PC-9 (cell line): ENCODE data around the gene MAPK8IP3. TPM values are rescaled to one million over a fixed set of nuclear protein-coding genes. Genes with fewer than 3 reads are reported as not detected.

Source experiments
- BruUV-seq: library from RNA; stranded (reverse); fragments of 400-500 nt; replicated peaks from 2 replicates; lab custom pipeline; 2021; lab: Mats Ljungman, UMichigan
- CTCF ChIA-PET: fragments of 300-600 bp; sonication (Branson Sonifier 250); formaldehyde crosslinking; loops from one replicate; lab custom pipeline; 2022; ENCODE audit warnings: antibody characterized with exemption; lab: Charles Lee
- POLR2A ChIA-PET: fragments of 300-600 bp; sonication (Branson Sonifier 250); formaldehyde crosslinking; loops from one replicate; lab custom pipeline; 2022; ENCODE audit warnings: antibody characterized with exemption; ENCODE audit not compliant: unreplicated experiment; lab: Charles Lee
- DNase-seq, 2 experiments: peaks; one replicate each; pipeline versions ENCODE4 v3.0.0 to v3.0.0-alpha.2; 2015 to 2022; ENCODE audit warnings: mixed read lengths in 1 of 2
- H2AFZ ChIP-seq: fragments of 200-600 bp; sonication (generic); 2 replicates; pipeline ENCODE4 v1.8.1; 2017; ENCODE audit warnings: antibody characterized with exemption
- H3F3A ChIP-seq: fragments of 200-600 bp; sonication (generic); 2 replicates; pipeline ENCODE4 v1.8.1; 2017; ENCODE audit warnings: antibody characterized with exemption, mild to moderate bottlenecking, low read depth; ENCODE audit not compliant: insufficient read depth
- H3K27ac ChIP-seq: fragments of 200-600 bp; sonication (generic); 2 replicates; pipeline ENCODE4 v1.6.1; 2016; ENCODE audit warnings: mixed run types
- H3K27me3 ChIP-seq: fragments of 200-600 bp; sonication (generic); 2 replicates; pipeline ENCODE4 v1.6.1; 2016; ENCODE audit warnings: low read depth, mixed run types; ENCODE audit not compliant: insufficient read depth
- H3K36me3 ChIP-seq: fragments of 200-600 bp; sonication (generic); 2 replicates; pipeline ENCODE4 v1.6.1; 2016; ENCODE audit warnings: low read depth, mixed run types
- H3K4me1 ChIP-seq: fragments of 200-600 bp; sonication (generic); replicated peaks from 2 replicates; pipeline ENCODE4 v1.6.1; 2016; ENCODE audit warnings: mixed run types; ENCODE audit not compliant: insufficient read depth
- H3K4me2 ChIP-seq: fragments of 200-600 bp; sonication (generic); 2 replicates; pipeline ENCODE4 v1.6.1; 2017; ENCODE audit warnings: mixed run types
- H3K4me3 ChIP-seq: fragments of 200-600 bp; sonication (generic); 2 replicates; pipeline ENCODE4 v1.6.1; 2016; ENCODE audit warnings: mixed run types
- H3K79me2 ChIP-seq: fragments of 200-600 bp; sonication (generic); 2 replicates; pipeline ENCODE4 v1.6.1; 2017; ENCODE audit warnings: low read depth, mixed run types
- H3K9me2 ChIP-seq: fragments of 200-600 bp; sonication (generic); 2 replicates; pipeline ENCODE4 v1.8.1; 2017; ENCODE audit warnings: mild to moderate bottlenecking; ENCODE audit not compliant: insufficient read depth
- H3K9me3 ChIP-seq: fragments of 200-600 bp; sonication (generic); 2 replicates; pipeline ENCODE4 v1.8.1; 2016; ENCODE audit warnings: low read depth; ENCODE audit not compliant: insufficient read depth
- H4K20me1 ChIP-seq: fragments of 200-600 bp; sonication (generic); 2 replicates; pipeline ENCODE4 v1.8.1; 2017; ENCODE audit not compliant: insufficient read depth
- EZH2 ChIP-seq: fragments of 200-600 bp; sonication (generic); IDR thresholded peaks from 2 replicates; pipeline ENCODE4 v1.8.0; 2017; ENCODE audit warnings: antibody characterized with exemption, low read depth
- intact Hi-C: fragments of 100-400 bp; cut with micrococcal nuclease; formaldehyde crosslinking; loops from one replicate; pipeline ENCODE4 v1.10.0; 2022; ENCODE audit not compliant: unreplicated experiment
- total RNA-seq: library from RNA; stranded (reverse); gene quantifications from 2 replicates; pipeline ENCODE4 v1.2.3, GENCODE V29; 2021
- TF ChIP-seq, protein P1 (sequence below): fragments of 200-600 bp; sonication (generic); conservative IDR thresholded peaks from 2 replicates; pipeline ENCODE4 v1.6.1; 2017; ENCODE audit warnings: mixed run types, antibody characterized with exemption, mild to moderate bottlenecking, moderate library complexity

MAPK8IP3 gene
- total RNA-seq, 1 experiment from 2014 or later: 125 TPM

DNA sequence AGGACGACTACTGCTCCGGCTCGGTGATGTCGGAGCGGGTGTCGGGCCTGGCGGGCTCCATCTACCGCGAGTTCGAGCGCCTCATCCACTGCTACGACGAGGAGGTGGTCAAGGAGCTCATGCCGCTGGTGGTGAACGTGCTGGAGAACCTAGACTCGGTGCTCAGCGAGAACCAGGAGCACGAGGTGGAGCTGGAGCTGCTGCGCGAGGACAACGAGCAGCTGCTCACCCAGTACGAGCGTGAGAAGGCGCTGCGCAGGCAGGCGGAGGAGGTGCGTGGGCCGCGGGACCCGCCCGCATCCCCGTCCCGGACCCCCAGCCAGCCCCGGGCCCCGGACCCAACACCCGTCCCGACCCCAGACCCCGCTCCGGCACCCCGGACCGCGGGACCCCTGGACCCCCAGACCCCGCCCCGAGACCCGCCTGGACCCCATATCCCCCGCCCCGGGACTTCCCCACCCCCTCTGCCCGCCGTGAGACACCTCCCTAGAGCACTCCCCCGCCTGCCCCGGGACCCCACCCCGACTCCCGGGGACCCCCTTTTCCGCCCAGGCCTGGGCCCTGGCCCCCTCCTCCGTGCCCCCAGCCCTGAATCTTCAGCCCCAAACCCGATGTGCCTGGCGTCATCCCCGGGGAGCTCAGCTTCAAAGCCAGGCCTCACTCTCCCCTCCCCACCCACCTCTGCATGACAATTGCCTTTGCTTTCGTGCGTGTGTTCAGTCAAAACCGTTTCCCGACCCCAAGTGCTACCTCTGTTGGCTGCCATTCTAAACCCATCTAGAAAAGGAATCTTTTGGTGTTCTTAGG lies 594 bp downstream of the MAPK8IP3 start:
- TF ChIP-seq, protein P1, sequence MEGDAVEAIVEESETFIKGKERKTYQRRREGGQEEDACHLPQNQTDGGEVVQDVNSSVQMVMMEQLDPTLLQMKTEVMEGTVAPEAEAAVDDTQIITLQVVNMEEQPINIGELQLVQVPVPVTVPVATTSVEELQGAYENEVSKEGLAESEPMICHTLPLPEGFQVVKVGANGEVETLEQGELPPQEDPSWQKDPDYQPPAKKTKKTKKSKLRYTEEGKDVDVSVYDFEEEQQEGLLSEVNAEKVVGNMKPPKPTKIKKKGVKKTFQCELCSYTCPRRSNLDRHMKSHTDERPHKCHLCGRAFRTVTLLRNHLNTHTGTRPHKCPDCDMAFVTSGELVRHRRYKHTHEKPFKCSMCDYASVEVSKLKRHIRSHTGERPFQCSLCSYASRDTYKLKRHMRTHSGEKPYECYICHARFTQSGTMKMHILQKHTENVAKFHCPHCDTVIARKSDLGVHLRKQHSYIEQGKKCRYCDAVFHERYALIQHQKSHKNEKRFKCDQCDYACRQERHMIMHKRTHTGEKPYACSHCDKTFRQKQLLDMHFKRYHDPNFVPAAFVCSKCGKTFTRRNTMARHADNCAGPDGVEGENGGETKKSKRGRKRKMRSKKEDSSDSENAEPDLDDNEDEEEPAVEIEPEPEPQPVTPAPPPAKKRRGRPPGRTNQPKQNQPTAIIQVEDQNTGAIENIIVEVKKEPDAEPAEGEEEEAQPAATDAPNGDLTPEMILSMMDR: no peak
- TF ChIP-seq EZH2: no peak
- H4K20me1 ChIP-seq: peaks cover 6% of the 10 kb centered on the region
- H3K4me2 ChIP-seq: peak overlapping the region; percentile 90
- H3K79me2 ChIP-seq: peaks cover 51% of the 10 kb centered on the region
- no peaks in the 10 kb centered on the region for H3K9me3 ChIP-seq
- H3F3A ChIP-seq: peaks cover 36% of the 10 kb centered on the region
- intact Hi-C loops: loop anchor here (1.0 to 2.0 kb wide), 2 partner anchors 40 to 66 kb away; partner anchors contain the start of genes EME2 and MRPS34
- H3K4me1 ChIP-seq: peaks cover 18% of the 10 kb centered on the region
- no peak for DNase-seq
- peak overlapping the region; percentile 100 for H3K4me3 ChIP-seq
- H3K36me3 ChIP-seq: no peaks in the 10 kb centered on the region; the same call in 1 of the 2 replicates
- POLR2A ChIA-PET: interaction anchor here (0.5 to 1.1 kb wide), 11 partner anchors 15 to 227 kb away, joined by 3 to 17 read pairs (median 7); partner anchors contain the start of genes CRAMP1, IFT140, JPT2 and NUBP2
- CTCF ChIA-PET: interaction anchor here (0.9 to 1.7 kb wide), 5 partner anchors 17 to 76 kb away, joined by 3 to 10 read pairs (median 7); partner anchors contain the start of genes NUBP2 and SPSB3
- no peaks in the 10 kb centered on the region for H3K9me2 ChIP-seq
- no peaks in the 10 kb centered on the region for H3K27me3 ChIP-seq
- H3K27ac ChIP-seq: no peak overlapping the region
- peak overlapping the region; percentile 100 for H2AFZ ChIP-seq
- no TSS peak for BruUV-seq

DNA sequence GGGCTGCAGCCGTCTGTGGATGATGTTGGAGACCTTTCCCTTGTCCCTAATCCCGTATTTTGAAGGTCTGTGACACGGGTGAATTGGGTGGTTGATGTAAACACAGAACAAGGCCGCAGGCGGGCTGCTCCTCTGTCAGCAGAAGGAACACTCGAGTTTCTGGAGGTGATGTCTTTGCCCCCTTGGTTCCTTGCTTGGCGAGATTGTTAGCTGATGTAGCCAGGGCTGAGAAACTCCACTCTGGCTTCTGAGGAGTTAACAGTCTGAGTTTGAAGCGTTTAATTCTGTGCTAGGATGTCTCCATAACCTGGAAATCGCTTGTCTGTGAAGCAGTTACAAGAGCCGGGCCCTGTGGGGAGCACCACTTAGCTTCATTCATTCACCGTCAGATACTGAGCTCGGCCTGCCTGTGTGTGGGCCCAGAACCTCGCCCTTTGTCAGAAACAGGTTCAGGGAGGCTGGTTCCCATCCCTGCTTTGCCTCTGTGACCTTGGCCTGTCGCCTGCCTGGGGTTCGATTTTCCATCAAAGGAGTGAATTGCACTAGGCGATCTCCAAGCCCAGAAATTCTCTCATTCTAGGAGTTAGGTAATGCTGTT lies 1.3 kb downstream of the MAPK8IP3 start:
- ChIA-PET POLR2A (interaction anchor here (0.5 to 0.7 kb wide), 5 partner anchors 16 to 227 kb away, joined by 3 to 15 read pairs (median 5); no protein-coding TSS in a partner anchor), CTCF (interaction anchor here (1.3 kb wide), 1 partner anchor 16 kb away, joined by 5 read pairs; no protein-coding TSS in a partner anchor)
- Histone ChIP-seq H3K4me1 (peaks cover 18% of the 10 kb centered on the region), H3K4me2 (peak overlapping the region; percentile 90), H3K79me2 (peaks cover 51% of the 10 kb centered on the region), H3K9me2 (no peaks in the 10 kb centered on the region), H3K27ac (no peak overlapping the region), H4K20me1 (peaks cover 6% of the 10 kb centered on the region), H3K27me3 (no peaks in the 10 kb centered on the region), H3K9me3 (no peaks in the 10 kb centered on the region), H3F3A (peaks cover 31% of the 10 kb centered on the region), H3K4me3 (peak overlapping the region; percentile 100), H2AFZ (no peak overlapping the region; the same call in 1 of the 2 replicates), H3K36me3 (no peaks in the 10 kb centered on the region)
- BruUV-seq: TSS peak; percentile 18
- intact Hi-C loops: loop anchor here (1.0 to 2.0 kb wide), 2 partner anchors 39 to 66 kb away; partner anchors contain the start of genes EME2 and MRPS34
- TF ChIP-seq, protein P1: no peak
- TF ChIP-seq EZH2: no peak
- DNase-seq: no peak

DNA sequence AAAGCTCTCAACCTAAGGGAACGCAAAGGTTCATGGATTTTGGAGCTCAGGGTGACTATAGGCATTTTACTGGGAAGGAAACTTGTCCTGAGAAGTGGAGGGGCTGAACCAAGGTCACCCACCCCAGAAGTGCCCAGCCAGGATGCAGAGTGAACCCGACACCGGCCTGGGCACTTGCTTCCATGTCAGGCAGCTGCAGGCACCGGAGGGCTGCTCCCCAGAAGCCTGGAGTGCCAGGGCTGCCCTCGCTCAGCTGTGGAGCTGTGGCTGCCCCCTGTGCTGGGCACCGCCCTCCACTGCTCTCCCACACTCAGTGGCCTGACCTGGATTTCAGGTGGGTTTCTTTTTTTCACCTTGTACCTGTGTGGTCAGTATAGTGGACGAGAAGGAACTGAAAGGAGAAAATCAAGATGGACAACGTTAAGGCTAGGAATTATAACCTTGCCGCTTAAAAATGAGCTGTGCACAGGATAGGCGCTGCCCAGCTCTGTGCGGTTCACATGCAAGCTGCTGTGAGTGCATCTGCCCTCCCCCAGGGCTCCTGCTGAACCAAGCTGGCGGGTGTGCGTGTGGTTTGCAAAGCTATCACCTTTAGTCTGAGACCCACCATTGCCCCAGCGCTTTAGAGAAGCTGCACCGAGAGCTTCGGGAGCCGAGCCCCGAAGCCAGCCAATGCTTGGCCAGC lies 2.2 kb downstream of the MAPK8IP3 start:
- H3K9me2 ChIP-seq: no peaks in the 10 kb centered on the region
- peak overlapping the region; percentile 90 for H3K4me2 ChIP-seq
- peaks cover 21% of the 10 kb centered on the region; the same call in 1 of the 2 replicates for H3F3A ChIP-seq
- peaks cover 56% of the 10 kb centered on the region for H3K79me2 ChIP-seq
- H3K4me3 ChIP-seq: peak overlapping the region; percentile 100; the same call in 1 of the 2 replicates
- no peak for TF ChIP-seq EZH2
- no peaks in the 10 kb centered on the region for H3K36me3 ChIP-seq
- H3K9me3 ChIP-seq: no peaks in the 10 kb centered on the region
- H4K20me1 ChIP-seq: peaks cover 6% of the 10 kb centered on the region
- H3K4me1 ChIP-seq: peaks cover 18% of the 10 kb centered on the region
- H3K27me3 ChIP-seq: no peaks in the 10 kb centered on the region
- no TSS peak for BruUV-seq
- H3K27ac ChIP-seq: no peak overlapping the region
- intact Hi-C loops: no loop called here
- DNase-seq: no peak
- H2AFZ ChIP-seq: no peak overlapping the region
- ChIA-PET CTCF (interaction anchor here (0.9 to 1.3 kb wide), 2 partner anchors 15 kb away, joined by 3 to 5 read pairs; no protein-coding TSS in a partner anchor), POLR2A (no interaction called here)
